Measurements from ENCODE around the gene GFRAL. TPM values are rescaled to one million over a fixed set of nuclear protein-coding genes. Genes with fewer than 3 reads are reported as not detected.

The GFRAL gene
- total RNA-seq, 1 experiment from 2014 or later, result not detected

DNA sequence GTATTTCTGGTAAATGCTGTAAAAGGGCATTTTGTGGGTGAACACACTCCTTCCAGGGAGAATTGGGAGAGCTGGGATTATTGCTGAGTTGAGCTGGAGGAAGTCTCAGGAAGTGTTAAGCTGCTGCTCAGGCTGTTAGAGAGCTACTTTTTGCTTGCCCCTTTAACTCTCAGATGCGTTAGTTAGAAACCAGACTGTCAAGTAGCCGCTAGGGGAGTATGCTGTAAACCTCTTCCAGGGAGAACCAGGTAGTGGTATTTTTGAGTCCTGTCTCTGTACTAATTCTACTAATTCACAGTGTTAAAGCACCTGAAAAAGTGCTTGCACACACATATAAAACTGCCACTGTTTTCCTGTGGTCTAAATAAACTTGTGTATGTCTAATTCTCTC, 6.6 kb upstream of the GFRAL start:
- TF ChIP-seq, protein P1, sequence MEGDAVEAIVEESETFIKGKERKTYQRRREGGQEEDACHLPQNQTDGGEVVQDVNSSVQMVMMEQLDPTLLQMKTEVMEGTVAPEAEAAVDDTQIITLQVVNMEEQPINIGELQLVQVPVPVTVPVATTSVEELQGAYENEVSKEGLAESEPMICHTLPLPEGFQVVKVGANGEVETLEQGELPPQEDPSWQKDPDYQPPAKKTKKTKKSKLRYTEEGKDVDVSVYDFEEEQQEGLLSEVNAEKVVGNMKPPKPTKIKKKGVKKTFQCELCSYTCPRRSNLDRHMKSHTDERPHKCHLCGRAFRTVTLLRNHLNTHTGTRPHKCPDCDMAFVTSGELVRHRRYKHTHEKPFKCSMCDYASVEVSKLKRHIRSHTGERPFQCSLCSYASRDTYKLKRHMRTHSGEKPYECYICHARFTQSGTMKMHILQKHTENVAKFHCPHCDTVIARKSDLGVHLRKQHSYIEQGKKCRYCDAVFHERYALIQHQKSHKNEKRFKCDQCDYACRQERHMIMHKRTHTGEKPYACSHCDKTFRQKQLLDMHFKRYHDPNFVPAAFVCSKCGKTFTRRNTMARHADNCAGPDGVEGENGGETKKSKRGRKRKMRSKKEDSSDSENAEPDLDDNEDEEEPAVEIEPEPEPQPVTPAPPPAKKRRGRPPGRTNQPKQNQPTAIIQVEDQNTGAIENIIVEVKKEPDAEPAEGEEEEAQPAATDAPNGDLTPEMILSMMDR (IDR thresholded peaks at IDR 0.05 in 2 of 3, conservative IDR thresholded peaks at IDR 0.05 in 1 of 3; ENCODE audit: borderline replicate concordance in 1 of 3, insufficient read depth in 1 of 3, low read depth in 2 of 3, low read length in 2 of 3), result no peak
- TF ChIP-seq EGR1 (IDR thresholded peaks at IDR 0.05; ENCODE audit: low read depth), result no peak
- no peak for TF ChIP-seq POLR2AphosphoS5 (IDR thresholded peaks at IDR 0.05; ENCODE audit: low read depth, low read length)
- no peak for TF ChIP-seq SP1 (IDR thresholded peaks at IDR 0.05; ENCODE audit: low read depth)
- no peak for TF ChIP-seq FOSL1 (IDR thresholded peaks at IDR 0.05; ENCODE audit: low read depth)
- TF ChIP-seq, protein P2, sequence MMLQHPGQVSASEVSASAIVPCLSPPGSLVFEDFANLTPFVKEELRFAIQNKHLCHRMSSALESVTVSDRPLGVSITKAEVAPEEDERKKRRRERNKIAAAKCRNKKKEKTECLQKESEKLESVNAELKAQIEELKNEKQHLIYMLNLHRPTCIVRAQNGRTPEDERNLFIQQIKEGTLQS (IDR thresholded peaks at IDR 0.05), result no peak
- TF ChIP-seq EZH2 (IDR thresholded peaks at IDR 0.05), result no peak
- no peak for TF ChIP-seq EZH2phosphoT487 (IDR thresholded peaks at IDR 0.05; ENCODE audit: borderline replicate concordance)
- TF ChIP-seq ZNF274 (IDR thresholded peaks at IDR 0.05; ENCODE audit: low read depth, low read length), result no peak
- TF ChIP-seq ELF1 (IDR thresholded peaks at IDR 0.05; ENCODE audit: borderline replicate concordance, low read depth), result no peak
- TF ChIP-seq JUND (IDR thresholded peaks at IDR 0.05), result no peak
- TF ChIP-seq ZFX (IDR thresholded peaks at IDR 0.05), result no peak
- H3K9me3 ChIP-seq (ENCODE audit: control insufficient read depth in 1 of 2, insufficient read depth in 1 of 2, low read depth in 1 of 2, low read length in 2 of 2), result no peaks in the 10 kb centered on the region
- H3K9me2 ChIP-seq (ENCODE audit: insufficient read depth), result no peaks in the 10 kb centered on the region

More for the DNA sequence above, 6.6 kb upstream of the GFRAL start:
- Histone ChIP-seq H4K20me1 (ENCODE audit: insufficient read depth) (no peaks in the 10 kb centered on the region), H3K4me3 (replicated peaks in 1 of 2; ENCODE audit: low read depth in 1 of 2, low read length in 2 of 2) (no peak overlapping the region), H2AFZ (ENCODE audit: low read depth, low read length, poor library complexity, severe bottlenecking) (no peak overlapping the region), H3K36me3 (ENCODE audit: control insufficient read depth in 1 of 2, insufficient read depth in 2 of 2, low read length in 2 of 2) (no peaks in the 10 kb centered on the region), H3K9ac (ENCODE audit: low read length) (no peak overlapping the region), H3K27ac (ENCODE audit: low read depth, low read length) (no peak overlapping the region), H3K4me2 (ENCODE audit: low read length) (no peak overlapping the region), H3K27me3 (ENCODE audit: insufficient read depth, low read length) (peaks cover 34% of the 10 kb centered on the region), H3K79me2 (ENCODE audit: insufficient read depth, low read length) (no peaks in the 10 kb centered on the region), H3K4me1 (ENCODE audit: control insufficient read depth in 1 of 2, insufficient read depth in 2 of 2, low read length in 2 of 2) (no peaks in the 10 kb centered on the region)
- DNase-seq (ENCODE audit: low read depth, low spot score) (no peak), ATAC-seq (no peak)
- ChIA-PET RAD21 (ENCODE audit: low non-redundant PET in 1 of 2, low total read pairs in 2 of 2, uncharacterized antibody in 2 of 2, unreplicated experiment in 2 of 2) (no interaction called here), POLR2A (no interaction called here), CTCF (interaction anchor here (0.9 kb wide), 1 partner anchor 31 kb away, joined by 3 read pairs; no protein-coding TSS in a partner anchor)
- no TSS peak for BruUV-seq (replicated peaks)
- intact Hi-C loops (cut with micrococcal nuclease), result no loop called here

Measured in HCT116 (cell line).